ENCODE measurements around the gene NDFIP1. TPM values are rescaled to one million over a fixed set of nuclear protein-coding genes. Genes with fewer than 3 reads are reported as not detected.

Gene NDFIP1
- total RNA-seq, 1 experiment from 2014 or later: 37.8 TPM

DNA sequence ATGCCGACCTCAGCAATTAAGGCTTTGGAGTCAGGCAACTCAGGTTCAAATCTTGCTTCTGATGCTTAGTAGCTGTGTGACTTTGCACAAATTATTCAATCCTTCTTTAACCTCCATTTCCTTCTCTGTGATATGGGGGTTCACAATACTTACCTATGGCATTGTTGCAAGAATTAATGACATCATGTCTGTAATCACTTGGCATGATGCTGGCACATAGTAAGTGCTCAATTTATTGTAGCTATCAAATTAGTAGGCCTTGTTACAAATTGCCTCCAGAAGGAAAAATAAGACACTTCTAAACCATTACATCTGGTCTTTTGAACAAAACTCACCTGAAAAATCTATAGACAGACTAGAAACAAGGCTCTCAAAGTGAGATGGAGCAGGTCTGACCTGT, 29.9 kb upstream of the NDFIP1 start:
- no peak overlapping the region for H3K4me2 ChIP-seq (ENCODE audit: low read length)
- ChIA-PET CTCF (no interaction called here), RAD21 (ENCODE audit: low non-redundant PET in 1 of 2, low total read pairs in 2 of 2, uncharacterized antibody in 2 of 2, unreplicated experiment in 2 of 2) (no interaction called here), POLR2A (no interaction called here)
- intact Hi-C loops (cut with micrococcal nuclease): no loop called here
- no peak overlapping the region for H2AFZ ChIP-seq (ENCODE audit: low read depth, low read length, poor library complexity, severe bottlenecking)
- no peak for DNase-seq (ENCODE audit: low read depth, low spot score)
- ATAC-seq: no peak
- BruUV-seq (replicated peaks): no TSS peak
- no peaks in the 10 kb centered on the region for H3K4me1 ChIP-seq (ENCODE audit: control insufficient read depth in 1 of 2, insufficient read depth in 2 of 2, low read length in 2 of 2)
- H4K20me1 ChIP-seq (ENCODE audit: insufficient read depth): no peaks in the 10 kb centered on the region
- H3K4me3 ChIP-seq (replicated peaks in 1 of 2; ENCODE audit: low read depth in 1 of 2, low read length in 2 of 2): no peak overlapping the region
- H3K9ac ChIP-seq (ENCODE audit: low read length): no peak overlapping the region
- H3K9me2 ChIP-seq (ENCODE audit: insufficient read depth): no peaks in the 10 kb centered on the region
- H3K36me3 ChIP-seq (ENCODE audit: control insufficient read depth in 1 of 2, insufficient read depth in 2 of 2, low read length in 2 of 2): no peaks in the 10 kb centered on the region
- no peaks in the 10 kb centered on the region for H3K27me3 ChIP-seq (ENCODE audit: insufficient read depth, low read length)
- no peaks in the 10 kb centered on the region for H3K9me3 ChIP-seq (ENCODE audit: control insufficient read depth in 1 of 2, insufficient read depth in 1 of 2, low read depth in 1 of 2, low read length in 2 of 2)
- no peaks in the 10 kb centered on the region for H3K79me2 ChIP-seq (ENCODE audit: insufficient read depth, low read length)
- no peak overlapping the region for H3K27ac ChIP-seq (ENCODE audit: low read depth, low read length)
- TF ChIP-seq CEBPB (IDR thresholded peaks at IDR 0.05; ENCODE audit: low read depth) (no peak), EGR1 (IDR thresholded peaks at IDR 0.05; ENCODE audit: low read depth) (no peak), EZH2 (IDR thresholded peaks at IDR 0.05) (no peak), EZH2phosphoT487 (IDR thresholded peaks at IDR 0.05; ENCODE audit: borderline replicate concordance) (no peak), JUND (IDR thresholded peaks at IDR 0.05) (no peak), YY1 (IDR thresholded peaks at IDR 0.05; ENCODE audit: extremely low read depth, insufficient replicate concordance, low read depth, low read length) (no peak), ZFX (IDR thresholded peaks at IDR 0.05) (no peak), RAD21 (IDR thresholded peaks at IDR 0.05; ENCODE audit: low read depth) (no peak), SP1 (IDR thresholded peaks at IDR 0.05; ENCODE audit: low read depth) (no peak)
- TF ChIP-seq, protein P1, sequence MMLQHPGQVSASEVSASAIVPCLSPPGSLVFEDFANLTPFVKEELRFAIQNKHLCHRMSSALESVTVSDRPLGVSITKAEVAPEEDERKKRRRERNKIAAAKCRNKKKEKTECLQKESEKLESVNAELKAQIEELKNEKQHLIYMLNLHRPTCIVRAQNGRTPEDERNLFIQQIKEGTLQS (IDR thresholded peaks at IDR 0.05): no peak
- TF ChIP-seq, protein P2, sequence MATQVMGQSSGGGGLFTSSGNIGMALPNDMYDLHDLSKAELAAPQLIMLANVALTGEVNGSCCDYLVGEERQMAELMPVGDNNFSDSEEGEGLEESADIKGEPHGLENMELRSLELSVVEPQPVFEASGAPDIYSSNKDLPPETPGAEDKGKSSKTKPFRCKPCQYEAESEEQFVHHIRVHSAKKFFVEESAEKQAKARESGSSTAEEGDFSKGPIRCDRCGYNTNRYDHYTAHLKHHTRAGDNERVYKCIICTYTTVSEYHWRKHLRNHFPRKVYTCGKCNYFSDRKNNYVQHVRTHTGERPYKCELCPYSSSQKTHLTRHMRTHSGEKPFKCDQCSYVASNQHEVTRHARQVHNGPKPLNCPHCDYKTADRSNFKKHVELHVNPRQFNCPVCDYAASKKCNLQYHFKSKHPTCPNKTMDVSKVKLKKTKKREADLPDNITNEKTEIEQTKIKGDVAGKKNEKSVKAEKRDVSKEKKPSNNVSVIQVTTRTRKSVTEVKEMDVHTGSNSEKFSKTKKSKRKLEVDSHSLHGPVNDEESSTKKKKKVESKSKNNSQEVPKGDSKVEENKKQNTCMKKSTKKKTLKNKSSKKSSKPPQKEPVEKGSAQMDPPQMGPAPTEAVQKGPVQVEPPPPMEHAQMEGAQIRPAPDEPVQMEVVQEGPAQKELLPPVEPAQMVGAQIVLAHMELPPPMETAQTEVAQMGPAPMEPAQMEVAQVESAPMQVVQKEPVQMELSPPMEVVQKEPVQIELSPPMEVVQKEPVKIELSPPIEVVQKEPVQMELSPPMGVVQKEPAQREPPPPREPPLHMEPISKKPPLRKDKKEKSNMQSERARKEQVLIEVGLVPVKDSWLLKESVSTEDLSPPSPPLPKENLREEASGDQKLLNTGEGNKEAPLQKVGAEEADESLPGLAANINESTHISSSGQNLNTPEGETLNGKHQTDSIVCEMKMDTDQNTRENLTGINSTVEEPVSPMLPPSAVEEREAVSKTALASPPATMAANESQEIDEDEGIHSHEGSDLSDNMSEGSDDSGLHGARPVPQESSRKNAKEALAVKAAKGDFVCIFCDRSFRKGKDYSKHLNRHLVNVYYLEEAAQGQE (IDR thresholded peaks at IDR 0.05; ENCODE audit: low read depth): no peak
- TF ChIP-seq, protein P3, sequence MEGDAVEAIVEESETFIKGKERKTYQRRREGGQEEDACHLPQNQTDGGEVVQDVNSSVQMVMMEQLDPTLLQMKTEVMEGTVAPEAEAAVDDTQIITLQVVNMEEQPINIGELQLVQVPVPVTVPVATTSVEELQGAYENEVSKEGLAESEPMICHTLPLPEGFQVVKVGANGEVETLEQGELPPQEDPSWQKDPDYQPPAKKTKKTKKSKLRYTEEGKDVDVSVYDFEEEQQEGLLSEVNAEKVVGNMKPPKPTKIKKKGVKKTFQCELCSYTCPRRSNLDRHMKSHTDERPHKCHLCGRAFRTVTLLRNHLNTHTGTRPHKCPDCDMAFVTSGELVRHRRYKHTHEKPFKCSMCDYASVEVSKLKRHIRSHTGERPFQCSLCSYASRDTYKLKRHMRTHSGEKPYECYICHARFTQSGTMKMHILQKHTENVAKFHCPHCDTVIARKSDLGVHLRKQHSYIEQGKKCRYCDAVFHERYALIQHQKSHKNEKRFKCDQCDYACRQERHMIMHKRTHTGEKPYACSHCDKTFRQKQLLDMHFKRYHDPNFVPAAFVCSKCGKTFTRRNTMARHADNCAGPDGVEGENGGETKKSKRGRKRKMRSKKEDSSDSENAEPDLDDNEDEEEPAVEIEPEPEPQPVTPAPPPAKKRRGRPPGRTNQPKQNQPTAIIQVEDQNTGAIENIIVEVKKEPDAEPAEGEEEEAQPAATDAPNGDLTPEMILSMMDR (IDR thresholded peaks at IDR 0.05 in 2 of 3, conservative IDR thresholded peaks at IDR 0.05 in 1 of 3; ENCODE audit: borderline replicate concordance in 1 of 3, insufficient read depth in 1 of 3, low read depth in 2 of 3, low read length in 2 of 3): no peak
- TF ChIP-seq, protein P4, sequence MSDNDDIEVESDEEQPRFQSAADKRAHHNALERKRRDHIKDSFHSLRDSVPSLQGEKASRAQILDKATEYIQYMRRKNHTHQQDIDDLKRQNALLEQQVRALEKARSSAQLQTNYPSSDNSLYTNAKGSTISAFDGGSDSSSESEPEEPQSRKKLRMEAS (IDR thresholded peaks at IDR 0.05): no peak
- TF ChIP-seq, protein P5, sequence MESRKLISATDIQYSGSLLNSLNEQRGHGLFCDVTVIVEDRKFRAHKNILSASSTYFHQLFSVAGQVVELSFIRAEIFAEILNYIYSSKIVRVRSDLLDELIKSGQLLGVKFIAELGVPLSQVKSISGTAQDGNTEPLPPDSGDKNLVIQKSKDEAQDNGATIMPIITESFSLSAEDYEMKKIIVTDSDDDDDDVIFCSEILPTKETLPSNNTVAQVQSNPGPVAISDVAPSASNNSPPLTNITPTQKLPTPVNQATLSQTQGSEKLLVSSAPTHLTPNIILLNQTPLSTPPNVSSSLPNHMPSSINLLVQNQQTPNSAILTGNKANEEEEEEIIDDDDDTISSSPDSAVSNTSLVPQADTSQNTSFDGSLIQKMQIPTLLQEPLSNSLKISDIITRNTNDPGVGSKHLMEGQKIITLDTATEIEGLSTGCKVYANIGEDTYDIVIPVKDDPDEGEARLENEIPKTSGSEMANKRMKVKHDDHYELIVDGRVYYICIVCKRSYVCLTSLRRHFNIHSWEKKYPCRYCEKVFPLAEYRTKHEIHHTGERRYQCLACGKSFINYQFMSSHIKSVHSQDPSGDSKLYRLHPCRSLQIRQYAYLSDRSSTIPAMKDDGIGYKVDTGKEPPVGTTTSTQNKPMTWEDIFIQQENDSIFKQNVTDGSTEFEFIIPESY (IDR thresholded peaks at IDR 0.05; ENCODE audit: extremely low read depth, insufficient replicate concordance, low read length): no peak

All from HCT116 (cell line).